NCI-H748 treated with DMSO at 0.1 percent for 48 hours (cell line): ENCODE data around the gene MAPKAPK2.
"Not testable (repeated sequence)": the region's sequence is repeated elsewhere in the genome, so short reads cannot be mapped to it uniquely, and the experiment has no call there.

Source experiments
- DNase-seq: peaks from one replicate; lab custom pipeline; 2025; lab: John Stamatoyannopoulos, UW

MAPKAPK2 gene

DNA sequence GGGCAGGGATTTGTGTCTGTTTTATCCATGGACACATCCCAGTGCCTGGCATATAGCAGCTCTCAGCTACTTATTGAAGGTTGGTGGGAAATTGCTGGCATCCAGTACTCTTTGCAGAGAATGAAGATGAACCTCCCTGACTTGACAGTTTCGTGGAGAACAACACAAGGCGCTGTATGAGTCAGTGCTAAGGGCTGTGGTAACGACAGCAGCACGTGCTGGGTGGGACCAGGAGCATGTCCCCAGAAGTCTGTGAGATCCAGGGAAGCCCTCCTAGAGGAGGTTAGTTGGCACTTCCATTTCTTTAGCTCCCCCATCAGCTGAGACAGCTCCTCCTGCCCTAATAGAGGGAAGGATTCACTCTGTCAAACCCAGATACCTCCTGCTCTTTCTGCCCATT, 60.0 kb downstream of the MAPKAPK2 start:
- DNase-seq, result no peak

DNA sequence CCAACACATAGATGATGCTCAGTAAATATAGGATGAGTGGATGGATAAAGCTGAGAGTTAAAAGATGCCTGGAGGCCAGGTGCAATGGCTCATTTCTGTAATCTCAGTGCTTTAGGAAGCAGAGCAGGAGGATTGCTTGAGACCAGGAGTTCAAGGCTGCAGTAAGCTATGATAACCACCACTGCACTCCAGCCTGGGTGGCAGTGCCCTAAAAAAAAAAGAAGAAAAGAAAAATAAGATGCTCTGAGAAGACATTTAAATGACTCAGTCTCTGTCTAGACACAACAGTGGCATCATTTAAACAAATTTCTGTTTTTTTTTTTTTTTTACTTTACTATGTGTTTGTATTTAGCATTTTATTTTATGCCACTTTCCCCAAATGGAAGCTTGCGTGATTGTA, 60.6 kb downstream of the MAPKAPK2 start:
- DNase-seq, result no peak

DNA sequence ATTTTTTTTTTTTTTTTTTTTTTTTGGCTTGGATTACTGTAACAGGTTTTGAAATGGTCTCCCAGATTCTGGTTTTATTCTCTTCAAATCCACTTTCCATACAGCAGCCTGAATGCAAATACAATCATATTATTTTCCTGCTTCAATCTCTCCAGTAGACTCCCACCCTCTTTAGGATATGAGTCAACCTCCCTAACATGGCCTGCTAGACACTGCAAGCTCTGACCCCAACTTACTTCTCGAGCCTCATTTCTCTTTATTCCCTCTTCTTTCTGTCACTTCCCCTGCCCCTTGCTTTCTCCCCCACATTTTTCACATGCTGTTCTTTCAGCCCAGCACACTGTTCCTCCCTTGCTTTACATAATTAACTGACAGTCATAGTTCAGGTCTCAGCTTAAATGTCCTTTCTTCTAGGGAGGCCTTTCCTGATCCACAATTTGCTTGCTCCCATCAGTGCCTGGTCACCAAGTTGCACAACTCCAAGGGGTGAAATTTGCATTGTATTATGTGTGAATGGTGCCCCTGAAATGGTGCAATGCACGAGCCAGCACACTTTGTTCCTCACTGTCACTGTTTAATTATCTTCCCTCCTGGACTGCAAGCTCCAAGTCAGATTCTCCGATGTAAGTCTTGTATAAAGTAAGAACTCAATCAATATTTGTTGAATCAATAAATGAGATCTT, 63.8 kb downstream of the MAPKAPK2 start:
- DNase-seq, result no peak

DNA sequence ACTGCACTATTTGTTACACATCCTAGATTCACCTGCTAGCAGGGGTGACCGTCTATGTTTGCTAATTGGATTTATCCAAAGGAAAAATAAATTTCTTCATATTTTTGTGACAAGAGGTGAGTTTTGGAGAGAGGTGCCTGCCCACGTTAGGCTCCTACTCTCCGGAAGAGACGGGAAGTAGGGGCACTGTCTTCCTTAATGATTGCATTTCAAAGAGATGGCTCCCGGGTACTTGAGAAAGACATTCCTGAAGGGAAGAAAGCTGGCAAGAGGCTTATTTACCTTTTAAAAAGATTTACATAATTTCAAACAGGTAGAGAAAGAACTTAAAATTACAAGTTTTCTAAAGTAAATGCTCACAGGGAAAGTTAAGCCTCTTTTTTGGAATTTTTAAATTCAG, 67.2 kb downstream of the MAPKAPK2 start:
- no peak for DNase-seq

DNA sequence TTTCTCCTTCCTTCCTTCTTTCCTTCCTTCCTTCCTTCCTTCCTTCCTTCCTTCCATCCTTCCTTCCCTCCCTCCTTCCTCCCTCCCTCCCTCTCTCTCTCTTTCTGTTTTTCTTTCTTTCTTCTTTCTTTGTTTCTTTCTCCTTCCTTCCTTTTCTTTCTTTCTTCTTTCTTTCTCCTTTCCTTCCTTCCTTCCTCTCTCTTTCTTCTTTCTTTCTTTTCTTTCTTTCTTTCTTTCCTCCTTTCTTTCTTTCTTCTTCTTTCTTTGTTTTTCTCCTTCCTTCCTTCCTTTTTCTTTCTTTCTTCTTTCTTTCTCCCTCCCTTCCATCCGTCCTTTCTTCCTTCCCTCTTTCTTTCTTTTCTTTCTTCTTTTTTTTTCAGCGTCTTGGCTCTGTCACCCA, 67.8 kb downstream of the MAPKAPK2 start:
- DNase-seq, result no peak

DNA sequence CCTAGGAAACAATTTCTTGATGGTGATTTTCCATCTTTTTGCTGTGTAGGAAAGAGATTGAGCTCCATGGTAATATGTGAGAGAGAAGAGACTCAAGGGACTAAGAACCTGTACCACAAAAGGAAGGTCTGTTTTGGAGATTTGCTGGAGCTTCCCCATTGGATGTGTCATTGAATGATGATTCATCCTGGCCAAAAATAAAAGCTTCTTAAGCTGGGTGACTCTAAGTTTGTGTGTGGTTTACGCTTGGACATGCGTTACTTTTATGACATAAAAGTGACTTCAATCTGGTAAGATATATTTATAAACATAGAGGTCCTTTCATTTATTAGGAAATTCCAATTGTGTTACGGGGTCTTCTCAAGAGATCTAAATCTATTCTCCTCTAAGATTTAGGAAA, 68.4 kb downstream of the MAPKAPK2 start:
- DNase-seq, result no peak

DNA sequence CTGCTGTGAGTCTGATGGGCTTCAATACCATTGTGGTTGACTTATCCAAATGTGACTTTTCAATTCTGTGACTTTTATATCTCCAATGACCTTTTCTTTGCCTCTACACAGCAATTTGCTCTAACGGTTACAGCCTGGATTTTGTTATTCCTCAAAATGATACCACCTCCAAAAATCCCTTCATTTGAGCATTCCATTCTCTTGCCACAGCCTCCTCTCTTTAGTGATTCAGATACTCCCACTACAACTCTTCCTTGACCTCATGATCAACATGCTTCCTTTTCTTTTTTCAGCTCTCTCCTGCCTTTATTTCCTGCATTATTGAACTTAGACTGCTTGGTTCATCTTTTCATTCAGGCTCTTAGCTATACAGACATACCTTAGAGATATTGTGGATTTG, 69.3 kb downstream of the MAPKAPK2 start:
- DNase-seq, result no peak

DNA sequence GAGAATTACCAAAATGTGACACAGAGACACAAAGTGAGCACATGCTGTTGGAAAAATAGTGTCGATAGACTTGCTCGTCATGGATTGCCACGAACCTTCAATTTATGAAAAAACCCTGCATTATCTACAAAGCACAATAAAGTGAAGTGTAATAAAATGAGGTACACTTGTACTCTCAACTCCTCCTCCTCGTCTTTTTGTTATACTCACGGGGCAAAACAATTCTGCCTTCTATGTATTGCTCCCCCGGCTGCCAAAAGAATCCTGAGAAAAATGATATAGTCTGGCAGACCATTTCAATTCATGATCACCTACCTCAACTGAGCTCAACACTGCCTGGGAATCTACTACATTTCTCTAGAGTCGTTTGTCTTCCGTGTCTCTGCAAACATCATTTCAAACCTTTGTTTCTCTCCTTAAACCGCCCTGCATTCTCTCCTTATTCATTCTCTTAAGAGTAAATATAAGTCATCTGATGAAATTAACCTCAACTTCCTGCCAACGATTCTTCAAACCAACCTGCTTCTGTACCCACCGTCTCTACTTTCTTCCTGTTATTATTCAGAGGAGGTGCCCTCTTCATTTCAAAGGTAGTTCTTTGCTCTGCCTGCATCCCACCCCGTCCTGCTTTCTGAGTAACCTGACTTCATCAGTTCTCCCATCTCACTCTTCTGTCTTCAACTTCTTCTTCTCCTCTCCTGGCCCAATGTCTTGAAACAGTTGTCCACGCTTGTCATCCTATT, 73.0 kb downstream of the MAPKAPK2 start:
- DNase-seq, result no peak

DNA sequence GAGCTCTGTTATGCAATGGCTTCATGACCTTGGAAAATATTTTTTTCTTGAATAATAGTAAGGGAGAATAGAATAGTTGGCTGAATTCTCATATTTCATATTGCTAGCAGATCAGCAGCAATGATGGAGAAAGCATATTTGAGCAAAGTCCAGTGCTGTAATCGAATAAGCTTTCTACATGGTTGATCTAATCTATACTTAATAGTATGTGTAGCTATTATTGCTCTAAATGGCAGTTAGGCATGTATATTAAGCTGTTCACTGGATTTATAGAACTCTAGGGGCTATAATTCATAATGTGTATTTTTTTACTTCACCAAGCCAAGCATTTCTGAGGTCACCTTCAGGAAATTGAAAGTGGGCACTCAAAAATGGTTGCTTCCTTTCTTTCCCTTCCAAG, 75.9 kb downstream of the MAPKAPK2 start:
- DNase-seq, result no peak

DNA sequence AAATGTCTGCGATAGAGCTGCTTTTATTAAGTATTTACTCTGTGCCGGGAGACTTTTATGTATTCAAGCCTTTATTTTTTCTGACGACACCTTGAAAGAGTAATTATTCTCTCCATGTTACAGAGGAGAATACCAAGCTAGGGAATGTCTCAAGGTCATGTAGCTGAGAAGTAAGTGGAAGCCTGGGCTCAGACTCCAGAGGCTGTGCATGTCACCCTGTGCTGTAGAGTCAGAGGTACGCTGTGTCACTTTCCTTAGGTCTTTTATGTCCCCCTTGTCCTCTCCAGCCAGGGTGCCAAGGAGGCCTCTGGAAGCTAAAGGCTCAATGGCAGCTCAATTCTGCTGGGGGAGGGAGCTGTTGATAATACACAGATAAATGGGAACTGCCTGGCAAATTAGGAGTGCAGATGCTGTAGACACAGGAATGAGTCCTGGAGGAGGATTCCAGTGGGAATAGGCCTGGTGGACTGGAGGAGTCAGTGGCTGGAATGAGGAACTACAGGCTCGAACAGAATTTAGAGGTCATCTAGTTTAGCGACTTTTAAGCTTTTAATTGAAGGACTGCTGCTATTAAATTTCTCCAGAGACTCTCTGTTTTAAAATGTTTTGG, 76.6 kb downstream of the MAPKAPK2 start:
- no peak for DNase-seq

DNA sequence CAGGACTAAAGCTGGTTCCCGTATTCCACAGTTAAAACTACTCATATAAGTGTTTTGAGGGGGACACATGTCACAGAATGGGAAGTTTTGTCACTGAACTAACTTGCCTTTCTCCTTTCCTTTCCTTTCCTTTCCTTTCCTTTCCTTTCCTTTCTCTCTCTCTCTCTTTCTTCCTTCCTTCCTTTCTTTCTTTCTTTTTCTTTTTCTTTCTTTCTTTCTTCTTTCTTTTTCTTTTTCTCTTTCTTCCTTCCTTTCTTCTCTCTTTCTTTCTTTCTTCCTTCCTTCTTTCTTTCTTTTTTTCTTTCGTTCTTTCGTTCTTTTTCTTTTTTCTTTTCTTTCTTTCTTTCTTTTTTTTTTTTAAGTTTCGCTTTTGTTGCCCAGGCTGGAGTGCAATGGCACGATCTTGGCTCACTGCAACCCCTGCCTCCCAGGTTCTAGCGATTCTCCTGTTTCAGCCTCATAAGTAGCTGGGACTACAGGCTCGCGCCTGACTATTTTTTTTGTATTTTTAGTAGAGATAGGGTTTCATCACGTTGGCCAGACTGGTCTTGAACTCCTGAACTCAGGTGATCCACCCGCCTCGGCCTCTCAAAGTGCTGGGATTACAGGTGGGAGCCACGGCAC, 78.1 kb downstream of the MAPKAPK2 start:
- DNase-seq, result not testable (repeated sequence)

DNA sequence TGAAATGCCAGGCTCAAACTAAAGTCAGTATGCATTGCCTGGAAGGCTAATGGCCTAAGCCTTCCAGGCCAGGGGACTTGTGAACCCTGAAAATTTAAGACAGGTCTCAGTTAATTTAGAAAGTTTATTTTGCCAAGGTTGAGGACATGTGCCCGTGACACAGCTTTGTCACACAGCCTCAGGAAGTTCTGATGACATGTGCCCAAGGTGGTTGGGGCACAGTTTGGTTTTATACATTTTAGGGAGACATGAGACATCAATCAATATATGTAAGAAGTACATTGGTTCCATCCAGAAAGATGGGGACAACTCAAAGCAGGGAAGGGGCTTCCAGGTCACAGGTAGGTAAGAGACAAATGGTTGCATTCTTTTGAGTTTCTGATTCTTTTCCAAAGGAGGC, 81.1 kb downstream of the MAPKAPK2 start:
- DNase-seq, result not testable (repeated sequence)

DNA sequence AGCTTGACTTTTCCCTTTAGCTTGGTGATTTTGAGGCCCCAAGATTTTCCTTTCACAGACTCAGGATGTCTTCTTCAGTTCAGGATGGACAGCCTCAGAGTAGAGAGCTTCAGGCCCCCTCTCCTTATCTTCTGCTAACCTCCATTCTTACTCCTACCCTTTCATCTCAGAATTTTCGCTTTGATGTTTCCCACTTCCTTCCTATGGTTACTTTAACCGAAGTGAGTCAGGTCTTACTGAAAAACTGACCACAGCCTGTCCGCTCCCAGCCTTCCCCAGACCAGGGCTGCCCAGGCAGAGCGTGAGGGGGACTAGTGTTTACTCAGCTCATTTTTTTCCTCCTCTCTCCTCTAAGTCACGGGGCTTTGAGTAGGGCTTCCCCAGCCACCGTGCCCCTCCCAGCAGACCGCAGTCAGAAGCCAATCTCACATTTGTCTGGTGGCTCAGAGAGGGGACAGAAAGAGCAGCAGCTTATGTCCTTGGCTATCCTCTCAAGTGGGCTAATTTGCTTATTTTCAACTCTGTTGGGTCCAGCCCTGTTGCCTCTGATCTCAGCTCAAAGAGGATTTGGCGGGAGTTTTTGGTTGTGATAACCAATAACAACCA, 81.6 kb downstream of the MAPKAPK2 start:
- DNase-seq, result no peak

DNA sequence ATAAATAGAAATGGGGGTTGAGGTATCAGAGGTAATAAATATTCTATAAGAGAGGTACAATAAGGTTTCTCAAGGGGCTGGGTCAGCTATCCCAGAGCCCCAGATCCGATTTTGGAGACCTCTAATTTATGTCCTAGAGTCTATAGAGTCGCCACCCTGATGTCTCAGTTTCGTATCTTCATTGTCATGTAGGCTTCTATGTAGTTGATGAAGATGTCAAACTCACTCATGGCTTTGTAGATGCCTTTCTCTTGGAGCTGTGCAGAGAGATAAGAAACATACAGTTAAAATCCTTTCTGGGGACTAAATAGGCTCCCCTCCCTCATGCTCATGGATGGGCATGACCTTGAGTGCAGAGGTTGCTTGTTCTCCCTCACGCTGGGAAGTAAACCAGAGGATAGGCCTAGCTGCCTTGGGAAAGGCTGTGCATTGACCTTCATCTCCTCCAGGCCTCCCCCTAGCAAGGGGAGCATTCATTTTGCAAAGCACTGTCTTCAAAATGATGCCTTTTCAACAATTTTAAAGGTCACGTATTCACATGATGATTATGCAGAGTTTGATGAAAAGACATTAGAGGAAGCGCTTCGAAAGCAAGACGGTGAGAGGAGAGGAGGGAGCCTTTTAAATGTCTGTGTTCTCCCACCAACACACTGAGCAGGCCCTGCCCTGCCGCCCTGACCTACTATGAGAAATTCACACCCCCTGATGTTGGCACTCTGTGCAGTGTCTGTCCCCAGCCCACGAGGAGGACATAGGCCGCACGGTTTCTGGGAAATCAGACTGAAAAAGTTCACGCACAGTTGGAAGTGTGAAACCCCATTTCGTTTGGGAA, 84.0 kb downstream of the MAPKAPK2 start:
- DNase-seq, result no peak

DNA sequence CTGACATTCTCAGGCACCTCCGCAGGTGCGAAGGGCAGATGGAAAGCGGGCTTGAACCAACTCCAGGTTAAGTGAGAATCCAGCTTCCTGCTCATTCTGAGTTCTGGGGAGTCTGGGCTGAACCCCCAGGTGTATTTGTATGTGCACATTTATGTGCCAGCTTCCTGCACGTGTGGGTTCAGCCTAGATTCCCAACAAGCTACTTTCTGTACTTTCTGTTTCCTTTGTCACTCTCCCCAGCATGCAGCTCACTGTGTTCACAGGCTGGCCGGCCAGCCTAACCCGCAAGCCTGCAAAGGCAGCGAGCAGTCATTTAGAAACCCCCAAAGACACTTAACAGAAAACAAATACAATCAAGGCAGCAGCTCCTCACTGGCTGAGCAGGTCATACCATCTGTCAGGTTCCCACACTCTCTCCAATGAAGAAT, 84.6 kb downstream of the MAPKAPK2 start:
- no peak for DNase-seq

DNA sequence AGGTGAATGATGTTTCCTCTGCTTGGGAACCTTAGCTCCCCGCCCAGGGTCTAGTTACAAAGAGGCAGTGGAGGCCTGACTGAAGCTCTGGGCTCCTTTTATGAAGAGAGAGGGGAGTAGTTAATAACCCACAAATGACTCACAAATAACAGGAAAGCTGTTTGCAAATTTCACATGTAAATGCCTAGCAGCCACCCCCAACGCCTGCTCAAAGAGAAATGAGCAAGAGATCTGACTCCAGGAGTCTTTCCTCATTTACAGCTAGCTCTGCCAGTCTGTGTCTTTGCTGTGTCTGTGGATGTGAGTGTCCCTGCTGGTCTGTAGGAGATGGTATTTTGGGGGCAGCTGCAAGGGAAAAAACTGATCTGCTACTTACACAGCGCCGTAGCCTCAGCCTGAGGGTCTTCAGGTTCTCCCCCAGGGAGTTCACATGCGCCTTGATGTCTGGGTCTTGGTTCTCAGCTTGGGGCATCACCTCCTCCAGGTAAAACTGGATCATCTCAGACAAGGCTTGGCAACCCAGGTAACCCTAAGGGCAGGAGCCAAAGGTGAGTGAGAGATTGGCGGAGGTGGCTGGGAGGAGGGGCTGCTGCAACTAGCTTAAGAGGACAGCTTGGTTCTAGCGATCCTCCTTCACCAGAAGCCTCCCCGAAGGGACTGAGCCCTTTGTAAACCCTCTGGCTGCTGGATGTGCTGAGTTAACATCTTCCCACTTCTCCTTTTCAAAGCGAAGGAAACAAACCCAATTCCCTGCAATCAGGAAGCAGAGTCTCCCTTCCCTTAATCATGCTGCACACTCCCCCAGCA, 86.0 kb downstream of the MAPKAPK2 start, which contains the start of gene IL19:
IL19 (plus strand) TSS at position 243 of the 807 bp plus-strand sequence. CDS start 65,890 bp downstream, outside the sequence.
- DNase-seq, result no peak

DNA sequence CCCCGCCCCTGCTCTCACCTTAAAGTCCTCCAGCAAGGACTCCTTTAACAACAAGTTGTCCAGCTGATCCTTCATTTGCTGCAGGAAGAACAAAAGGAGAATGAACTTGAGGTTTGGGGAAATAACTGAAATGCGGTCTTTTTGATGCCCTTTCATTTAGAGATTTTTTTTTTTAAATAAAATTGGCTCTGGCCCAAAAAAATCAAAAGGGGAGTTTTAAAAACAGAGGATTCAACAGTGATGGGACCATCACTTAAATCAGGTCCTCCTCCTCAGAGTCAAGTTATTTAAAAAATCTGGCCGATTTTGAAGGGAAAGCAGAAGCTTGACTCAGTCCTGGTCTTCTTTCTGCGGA, 86.6 kb downstream of the MAPKAPK2 start:
- DNase-seq, result no peak

DNA sequence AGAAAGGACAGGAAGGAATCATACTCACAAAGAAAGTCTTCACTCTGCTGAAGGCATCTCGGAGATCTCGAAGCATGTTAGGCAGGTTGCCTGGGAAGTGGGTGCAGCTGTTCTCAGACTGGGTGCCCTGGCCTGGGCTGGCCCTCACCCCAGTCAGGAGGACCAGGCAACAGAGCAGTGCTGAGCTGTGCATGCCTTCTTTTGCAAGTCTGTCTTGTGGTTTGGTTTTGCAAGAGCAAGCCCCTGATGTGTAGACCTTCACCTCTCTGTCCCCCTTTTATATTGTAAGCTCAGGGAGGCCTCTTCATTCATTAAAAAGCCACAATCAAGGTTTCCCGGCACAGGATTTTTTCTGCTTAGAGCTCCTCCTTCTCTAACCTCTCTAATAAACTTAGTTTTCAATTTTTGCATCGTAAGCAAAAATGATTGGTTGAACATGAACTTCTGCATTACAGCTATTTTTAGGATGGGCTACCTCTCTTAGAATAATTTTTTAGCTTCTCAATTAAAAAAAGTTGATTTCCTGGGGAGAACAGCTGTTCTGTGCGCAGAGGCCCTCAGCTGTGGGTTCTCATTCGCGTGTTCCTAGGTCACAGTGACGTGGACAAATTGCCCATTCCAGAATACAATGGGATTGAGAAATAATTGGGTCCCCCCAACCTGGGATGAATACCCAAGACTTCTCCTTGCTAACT, 87.7 kb downstream of the MAPKAPK2 start, which contains the start of gene IL10:
IL10 (minus strand) TSS at position 252 of the 695 bp plus-strand sequence; CDS start at position 193, 59 bp downstream.
- DNase-seq, result no peak

DNA sequence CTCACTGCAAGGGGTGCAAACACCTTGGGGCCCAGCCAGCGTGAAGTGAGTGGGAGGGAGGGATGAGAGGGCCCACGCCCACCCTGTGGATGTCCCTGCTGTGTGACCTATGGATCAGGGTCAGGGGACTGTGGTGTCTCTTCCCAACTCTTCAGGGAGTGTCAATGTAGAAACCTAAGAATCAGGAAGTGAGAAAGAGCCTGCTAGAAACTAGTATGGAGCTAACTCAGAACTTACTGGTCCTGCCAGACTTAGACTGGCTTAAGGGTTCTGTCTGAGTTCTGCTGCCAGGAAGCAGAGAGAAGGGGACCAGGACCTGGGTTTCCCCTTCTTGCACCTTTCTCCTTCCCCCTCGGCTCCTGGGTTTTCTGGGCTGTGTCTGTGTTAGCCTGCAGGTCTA, 89.4 kb downstream of the MAPKAPK2 start:
- DNase-seq, result no peak

DNA sequence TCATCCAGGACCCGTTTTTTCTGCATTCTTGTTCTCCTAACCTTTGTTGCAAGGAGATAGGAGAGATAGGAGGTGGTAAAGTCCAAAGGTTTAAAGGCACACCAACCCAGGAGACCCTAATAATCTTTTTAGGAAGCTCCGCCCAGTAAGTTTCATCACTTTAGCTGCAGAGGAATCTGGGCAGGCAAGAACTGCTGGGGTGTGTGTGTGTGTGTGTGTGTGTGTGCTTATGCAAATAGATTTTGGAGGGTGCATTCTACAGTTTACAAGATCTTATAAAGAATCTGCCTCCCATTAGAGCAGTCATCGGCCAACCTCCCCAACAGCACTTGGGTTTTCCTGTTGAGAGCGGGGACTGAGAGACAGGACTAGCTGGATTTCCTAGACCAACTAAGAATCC, 91.5 kb downstream of the MAPKAPK2 start:
- DNase-seq, result no peak
